Measurements from ENCODE around the gene GGA3. TPM values are rescaled to one million over a fixed set of nuclear protein-coding genes. Genes with fewer than 3 reads are reported as not detected.

Gene GGA3
- total and polyA plus RNA-seq, 11 donors, result 13.0 to 31.0 (median 22.4) TPM

DNA sequence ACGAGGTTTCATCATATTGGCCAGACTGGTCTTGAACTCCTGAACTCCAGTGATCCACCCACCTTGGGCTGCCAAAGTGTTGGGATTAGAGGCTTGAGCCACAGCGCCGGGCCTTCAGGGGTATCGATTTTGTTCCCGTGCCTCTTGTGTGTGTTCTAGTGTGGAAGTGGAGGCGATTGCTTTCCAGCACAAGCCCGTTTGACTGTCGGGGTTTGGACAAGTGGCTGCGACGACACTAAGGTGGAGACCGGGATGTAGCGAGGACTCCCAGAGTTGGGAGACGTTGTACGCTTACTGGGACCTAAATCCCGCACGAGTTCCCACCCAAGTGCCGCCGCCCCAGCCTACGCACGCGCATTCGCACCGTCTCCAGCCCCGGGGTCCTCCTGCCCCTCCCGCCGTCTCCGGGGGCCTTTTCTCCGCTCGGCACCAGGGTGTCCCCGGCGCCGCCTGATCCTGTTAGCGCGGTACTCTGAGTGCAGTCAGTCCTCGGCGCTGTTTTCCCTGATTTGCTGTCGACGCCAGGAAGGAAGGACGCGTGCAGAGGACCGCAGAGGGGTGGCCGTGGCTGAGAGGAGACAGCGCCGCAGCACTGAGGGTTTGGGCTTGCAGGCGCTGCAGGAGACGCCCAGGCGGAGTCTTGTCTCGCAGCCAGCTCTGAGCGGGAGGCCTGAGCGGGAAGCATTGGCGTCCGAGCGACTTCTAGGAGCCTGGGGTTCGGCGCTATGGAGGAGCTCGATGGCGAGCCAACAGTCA is 56.2 kb downstream of the GGA3 start, which contains the start of gene NUP85:
Gene NUP85, plus strand, starts transcription at position 643 of the 756 bp plus-strand sequence. Its CDS starts 83 bp downstream, at position 726.
- WGBS, 4 donors, result 0% methylated on average over 17 to 57 of the region's 57 CpGs
- DNase-seq (peak; percentile 95 to 97 (median 96)), ATAC-seq (peak; percentile 94 to 98 (median 98))
- peak within 1 kb of the TSS; percentile 63 to 99 (median 88) for H3K4me3 ChIP-seq
- no peaks in the 10 kb centered on the region for H3K27me3 ChIP-seq
- peak within 1 kb of the TSS; percentile 83 to 99 (median 96) for H3K27ac ChIP-seq
- TF ChIP-seq POLR2A (IDR thresholded peaks at IDR 0.05), result peak in 1 of 2 donors; percentile 67
- TF ChIP-seq, protein P1, sequence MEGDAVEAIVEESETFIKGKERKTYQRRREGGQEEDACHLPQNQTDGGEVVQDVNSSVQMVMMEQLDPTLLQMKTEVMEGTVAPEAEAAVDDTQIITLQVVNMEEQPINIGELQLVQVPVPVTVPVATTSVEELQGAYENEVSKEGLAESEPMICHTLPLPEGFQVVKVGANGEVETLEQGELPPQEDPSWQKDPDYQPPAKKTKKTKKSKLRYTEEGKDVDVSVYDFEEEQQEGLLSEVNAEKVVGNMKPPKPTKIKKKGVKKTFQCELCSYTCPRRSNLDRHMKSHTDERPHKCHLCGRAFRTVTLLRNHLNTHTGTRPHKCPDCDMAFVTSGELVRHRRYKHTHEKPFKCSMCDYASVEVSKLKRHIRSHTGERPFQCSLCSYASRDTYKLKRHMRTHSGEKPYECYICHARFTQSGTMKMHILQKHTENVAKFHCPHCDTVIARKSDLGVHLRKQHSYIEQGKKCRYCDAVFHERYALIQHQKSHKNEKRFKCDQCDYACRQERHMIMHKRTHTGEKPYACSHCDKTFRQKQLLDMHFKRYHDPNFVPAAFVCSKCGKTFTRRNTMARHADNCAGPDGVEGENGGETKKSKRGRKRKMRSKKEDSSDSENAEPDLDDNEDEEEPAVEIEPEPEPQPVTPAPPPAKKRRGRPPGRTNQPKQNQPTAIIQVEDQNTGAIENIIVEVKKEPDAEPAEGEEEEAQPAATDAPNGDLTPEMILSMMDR (IDR thresholded peaks at IDR 0.05), result no peak
- H3K36me3 ChIP-seq, result peaks cover 0 to 22% (median 18%) of the 10 kb centered on the region in 9 donors
- no peaks in the 10 kb centered on the region for H3K9me3 ChIP-seq
- H3K4me1 ChIP-seq, result peaks cover 0 to 29% (median 19%) of the 10 kb centered on the region in 12 donors
- intact Hi-C loops (cut with DNase I), result loop anchor here in 4 of 10 donors (2.0 to 10.0 kb wide), 5 partner anchors 22 to 243 kb away; partner anchors contain the start of gene SUMO2 (in 1 of the 4)

DNA sequence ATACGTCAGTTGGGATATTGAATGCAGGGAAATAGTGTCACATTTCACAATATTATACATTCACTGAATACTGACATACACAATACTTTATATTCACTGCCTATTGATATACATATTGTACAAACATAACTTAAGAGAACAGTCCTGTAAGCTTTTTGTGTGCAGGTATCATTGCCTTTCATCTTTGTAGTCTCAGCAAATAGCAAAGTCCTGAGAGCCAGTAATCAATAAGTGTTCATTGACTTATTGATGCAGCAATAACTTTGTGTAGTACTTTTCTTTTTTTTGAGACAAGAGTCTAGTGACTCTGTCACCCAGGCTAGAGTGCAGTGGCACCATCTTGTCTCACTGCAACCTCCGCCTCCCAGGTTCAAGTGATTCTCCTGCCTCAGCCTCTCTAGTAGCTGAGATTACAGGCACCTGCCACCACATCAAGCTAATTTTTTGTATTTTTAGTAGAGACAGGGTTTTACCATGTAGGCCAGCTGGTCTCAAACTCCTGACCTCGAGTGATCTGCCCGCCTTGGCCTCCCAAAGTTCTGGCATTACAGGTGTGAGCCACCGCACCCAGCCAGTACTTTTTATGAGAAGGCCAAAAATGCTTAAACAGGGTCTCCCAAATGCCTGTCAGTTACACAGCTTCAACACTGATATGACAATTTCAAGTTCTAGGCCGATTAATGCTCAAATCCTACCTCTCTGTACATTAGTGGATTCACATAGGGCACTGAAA is 61.4 kb downstream of the GGA3 start:
- 92 to 94% (median 93%) methylated on average over 6 of the region's 6 CpGs for WGBS, 4 donors

DNA sequence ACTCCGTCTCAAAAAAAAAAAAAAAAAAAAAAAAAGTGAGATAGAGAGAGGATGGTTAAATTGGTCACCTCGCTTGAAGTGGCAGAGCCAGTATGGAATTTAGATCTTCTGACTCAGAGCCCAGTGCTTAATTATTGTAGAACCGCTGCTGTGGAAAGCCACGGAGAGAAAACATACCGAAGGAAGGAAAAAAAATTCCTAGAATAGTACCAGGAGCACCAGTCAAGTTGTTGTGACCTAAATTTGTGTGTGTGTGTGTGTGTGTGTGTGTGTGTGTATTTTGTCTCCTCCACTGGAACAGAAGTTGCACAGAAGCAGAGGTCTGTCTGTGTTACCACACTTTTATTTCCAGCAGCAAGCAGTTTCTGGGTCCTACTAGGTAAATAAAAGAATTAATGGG is 66.5 kb downstream of the GGA3 start:
- no peak for ATAC-seq
- intact Hi-C loops (cut with DNase I), result loop anchor here in 1 of 10 donors (5.0 kb wide), 1 partner anchor 233 kb away; no protein-coding TSS in a partner anchor

More for the DNA sequence above, 61.4 kb downstream of the GGA3 start:
- Histone ChIP-seq H3K27ac (no peak overlapping the region), H3K4me3 (no peak overlapping the region), H3K4me1 (peaks cover 0 to 11% (median 6%) of the 10 kb centered on the region in 12 donors), H3K36me3 (no peaks in the 10 kb centered on the region), H3K9me3 (no peaks in the 10 kb centered on the region), H3K27me3 (no peaks in the 10 kb centered on the region)
- ATAC-seq (no peak), DNase-seq (no peak)
- TF ChIP-seq POLR2A (IDR thresholded peaks at IDR 0.05), result no peak
- TF ChIP-seq, protein P1 (IDR thresholded peaks at IDR 0.05), result no peak
- intact Hi-C loops (cut with DNase I), result loop anchor here in 9 of 10 donors (2.0 to 10.0 kb wide), 8 partner anchors 83 to 239 kb away; no protein-coding TSS in a partner anchor

More for the DNA sequence above, 66.5 kb downstream of the GGA3 start:
- Histone ChIP-seq H3K27ac (no peak overlapping the region), H3K27me3 (no peaks in the 10 kb centered on the region), H3K36me3 (no peaks in the 10 kb centered on the region), H3K4me3 (no peak overlapping the region), H3K4me1 (no peaks in the 10 kb centered on the region), H3K9me3 (no peaks in the 10 kb centered on the region)
- TF ChIP-seq, protein P1 (IDR thresholded peaks at IDR 0.05), result no peak
- 75 to 85% (median 83%) methylated on average over 4 of the region's 5 CpGs for WGBS, 4 donors
- DNase-seq, result no peak

Data from heart left ventricle (tissue), 16 donors.